Measurements from ENCODE around the gene TMEM201.

DNA sequence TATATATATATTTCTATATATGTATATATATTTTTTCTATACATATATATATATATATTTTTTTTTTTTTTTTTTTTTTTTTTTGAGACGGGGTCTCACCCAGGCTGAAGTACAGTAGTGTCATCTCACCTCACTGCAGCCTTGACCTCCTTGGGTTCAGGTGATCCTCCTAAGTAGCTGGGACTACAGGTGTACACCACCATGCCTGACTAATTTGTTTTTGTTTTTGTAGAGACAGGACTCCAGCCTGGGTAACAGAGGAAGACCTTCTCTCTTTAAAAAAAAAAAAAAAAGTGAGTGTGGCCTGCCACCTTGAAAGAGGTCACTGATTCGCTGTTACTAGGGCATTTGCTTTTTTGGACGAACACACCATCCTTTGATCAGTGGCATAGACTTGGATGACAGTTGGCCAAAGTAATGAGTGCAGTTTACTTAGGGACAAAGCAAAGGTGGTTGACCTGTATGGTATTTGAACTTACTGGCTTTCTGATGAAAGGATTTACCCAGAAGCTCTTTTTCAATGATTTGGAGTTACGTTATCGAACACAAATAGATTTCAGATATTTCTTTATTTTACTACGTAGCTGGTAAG lies 38.7 kb upstream of the TMEM201 start:
- TF ChIP-seq, protein P1, sequence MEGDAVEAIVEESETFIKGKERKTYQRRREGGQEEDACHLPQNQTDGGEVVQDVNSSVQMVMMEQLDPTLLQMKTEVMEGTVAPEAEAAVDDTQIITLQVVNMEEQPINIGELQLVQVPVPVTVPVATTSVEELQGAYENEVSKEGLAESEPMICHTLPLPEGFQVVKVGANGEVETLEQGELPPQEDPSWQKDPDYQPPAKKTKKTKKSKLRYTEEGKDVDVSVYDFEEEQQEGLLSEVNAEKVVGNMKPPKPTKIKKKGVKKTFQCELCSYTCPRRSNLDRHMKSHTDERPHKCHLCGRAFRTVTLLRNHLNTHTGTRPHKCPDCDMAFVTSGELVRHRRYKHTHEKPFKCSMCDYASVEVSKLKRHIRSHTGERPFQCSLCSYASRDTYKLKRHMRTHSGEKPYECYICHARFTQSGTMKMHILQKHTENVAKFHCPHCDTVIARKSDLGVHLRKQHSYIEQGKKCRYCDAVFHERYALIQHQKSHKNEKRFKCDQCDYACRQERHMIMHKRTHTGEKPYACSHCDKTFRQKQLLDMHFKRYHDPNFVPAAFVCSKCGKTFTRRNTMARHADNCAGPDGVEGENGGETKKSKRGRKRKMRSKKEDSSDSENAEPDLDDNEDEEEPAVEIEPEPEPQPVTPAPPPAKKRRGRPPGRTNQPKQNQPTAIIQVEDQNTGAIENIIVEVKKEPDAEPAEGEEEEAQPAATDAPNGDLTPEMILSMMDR (IDR thresholded peaks at IDR 0.05; ENCODE audit: insufficient read depth, low read length, poor library complexity, severe bottlenecking) = no peak
- no peak for TF ChIP-seq EZH2phosphoT487 (conservative IDR thresholded peaks at IDR 0.05; ENCODE audit: low read length)
